ENCODE data around the gene NUBP2. TPM values are rescaled to one million over a fixed set of nuclear protein-coding genes. Genes with fewer than 3 reads are reported as not detected.

NUBP2 gene
- polyA plus RNA-seq, 1 of the 3 experiments (the other 2 are of a cell fraction), result 73.2 TPM

- Histone ChIP-seq H3K9me3 (no peaks in the 10 kb centered on the region), H3K4me1 (ENCODE audit: control insufficient read depth in 1 of 2, insufficient read depth in 2 of 2, low read depth in 1 of 2, low read length in 1 of 2) (no peaks in the 10 kb centered on the region; a peak in 1 of 4 replicates), H3K9me2 (no peaks in the 10 kb centered on the region), H2AFZ (ENCODE audit: low read depth) (no peak overlapping the region), H3K4me2 (no peak overlapping the region), H3K79me2 (ENCODE audit: insufficient read depth) (peaks cover 17% of the 10 kb centered on the region), H3K36me3 (replicated peaks in 1 of 2; ENCODE audit: control insufficient read depth in 1 of 2, insufficient read depth in 2 of 2, low read length in 1 of 2) (peaks cover 0 to 48% of the 10 kb centered on the region in 2 experiments), H3K27me3 (ENCODE audit: insufficient read depth) (no peaks in the 10 kb centered on the region), H3F3A (replicated peaks; ENCODE audit: insufficient read depth) (no peaks in the 10 kb centered on the region), H4K20me1 (ENCODE audit: insufficient read depth) (0 out of 2 replicates have a peak, but pooled peaks cover 3% of the 10 kb centered on the region), H3K9ac (no peak overlapping the region), H3K4me3 (ENCODE audit: low read depth in 2 of 2, low read length in 1 of 2) (no peak overlapping the region), H3K27ac (ENCODE audit: low read depth in 2 of 2, low read length in 1 of 2) (no peak overlapping the region)
- ChIA-PET CTCF (no interaction called here), POLR2A (no interaction called here)
- 86% methylated on average over 13 of the region's 15 CpGs for WGBS (ENCODE audit: low lambda C conversion rate)
- no peak for DNase-seq
- TF ChIP-seq RXRA (IDR thresholded peaks at IDR 0.05; ENCODE audit: borderline replicate concordance, low read depth) (no peak), CTCF (IDR thresholded peaks at IDR 0.05) (no peak), MEF2A (IDR thresholded peaks at IDR 0.05; ENCODE audit: borderline replicate concordance, low read depth) (no peak), ZBTB33 (IDR thresholded peaks at IDR 0.05; ENCODE audit: borderline replicate concordance, low read depth) (no peak)
These were observed 7.5 kb downstream of the NUBP2 start for GRCh38 chr16:1790261-1790610.

- DNase-seq, result no peak
- ChIA-PET POLR2A (interaction anchor here (2.1 kb wide), 1 partner anchor 8 kb away, joined by 8 read pairs; the partner anchor contains the start of genes NUBP2 and SPSB3), CTCF (no interaction called here)
- no peaks in the 10 kb centered on the region for H3K9me2 ChIP-seq
- H3K4me1 ChIP-seq (ENCODE audit: control insufficient read depth in 1 of 2, insufficient read depth in 2 of 2, low read depth in 1 of 2, low read length in 1 of 2), result no peaks in the 10 kb centered on the region; a peak in 1 of 4 replicates
- H2AFZ ChIP-seq (ENCODE audit: low read depth), result no peak overlapping the region
- no peak overlapping the region for H3K4me2 ChIP-seq
- H3F3A ChIP-seq (replicated peaks; ENCODE audit: insufficient read depth), result no peaks in the 10 kb centered on the region
- 0 out of 2 replicates have a peak, but pooled peaks cover 3% of the 10 kb centered on the region for H4K20me1 ChIP-seq (ENCODE audit: insufficient read depth)
- no peak overlapping the region for H3K4me3 ChIP-seq (ENCODE audit: low read depth in 2 of 2, low read length in 1 of 2)
- peaks cover 12% of the 10 kb centered on the region; the same call in 1 of the 2 replicates for H3K79me2 ChIP-seq (ENCODE audit: insufficient read depth)
- H3K27ac ChIP-seq (ENCODE audit: low read depth in 2 of 2, low read length in 1 of 2), result no peak overlapping the region
- H3K36me3 ChIP-seq (replicated peaks in 1 of 2; ENCODE audit: control insufficient read depth in 1 of 2, insufficient read depth in 2 of 2, low read length in 1 of 2), result peaks cover 0 to 47% of the 10 kb centered on the region in 2 experiments
- H3K9ac ChIP-seq, result no peak overlapping the region
- H3K9me3 ChIP-seq, result no peaks in the 10 kb centered on the region
- WGBS (ENCODE audit: low lambda C conversion rate), result 95% methylated on average over 19 of the region's 44 CpGs
- H3K27me3 ChIP-seq (ENCODE audit: insufficient read depth), result no peaks in the 10 kb centered on the region
- no peak for TF ChIP-seq POLR2AphosphoS5 (IDR thresholded peaks at IDR 0.05; ENCODE audit: low read depth, low read length)
- TF ChIP-seq RFX5 (IDR thresholded peaks at IDR 0.05; ENCODE audit: low read length), result no peak
- TF ChIP-seq ELF1 (IDR thresholded peaks at IDR 0.05), result no peak
- no peak for TF ChIP-seq CTCF (IDR thresholded peaks at IDR 0.05)
- no peak for TF ChIP-seq RXRA (IDR thresholded peaks at IDR 0.05; ENCODE audit: borderline replicate concordance, low read depth)
- TF ChIP-seq, protein P1, sequence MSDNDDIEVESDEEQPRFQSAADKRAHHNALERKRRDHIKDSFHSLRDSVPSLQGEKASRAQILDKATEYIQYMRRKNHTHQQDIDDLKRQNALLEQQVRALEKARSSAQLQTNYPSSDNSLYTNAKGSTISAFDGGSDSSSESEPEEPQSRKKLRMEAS (IDR thresholded peaks at IDR 0.05; ENCODE audit: low read depth), result no peak
- TF ChIP-seq USF2 (IDR thresholded peaks at IDR 0.05; ENCODE audit: borderline replicate concordance, low read depth, low read length), result no peak
- TF ChIP-seq SMC3 (IDR thresholded peaks at IDR 0.05; ENCODE audit: low read depth, low read length), result no peak
- TF ChIP-seq IRF3 (IDR thresholded peaks at IDR 0.05; ENCODE audit: low read depth, low read length), result no peak
- TF ChIP-seq MXI1 (IDR thresholded peaks at IDR 0.05; ENCODE audit: low read depth, low read length), result no peak
- TF ChIP-seq, protein P2, sequence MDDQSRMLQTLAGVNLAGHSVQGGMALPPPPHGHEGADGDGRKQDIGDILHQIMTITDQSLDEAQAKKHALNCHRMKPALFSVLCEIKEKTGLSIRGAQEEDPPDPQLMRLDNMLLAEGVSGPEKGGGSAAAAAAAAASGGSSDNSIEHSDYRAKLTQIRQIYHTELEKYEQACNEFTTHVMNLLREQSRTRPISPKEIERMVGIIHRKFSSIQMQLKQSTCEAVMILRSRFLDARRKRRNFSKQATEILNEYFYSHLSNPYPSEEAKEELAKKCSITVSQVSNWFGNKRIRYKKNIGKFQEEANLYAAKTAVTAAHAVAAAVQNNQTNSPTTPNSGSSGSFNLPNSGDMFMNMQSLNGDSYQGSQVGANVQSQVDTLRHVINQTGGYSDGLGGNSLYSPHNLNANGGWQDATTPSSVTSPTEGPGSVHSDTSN (IDR thresholded peaks at IDR 0.05), result no peak
- TF ChIP-seq YY1 (IDR thresholded peaks at IDR 0.05; ENCODE audit: low read depth), result no peak
- TF ChIP-seq NRF1 (IDR thresholded peaks at IDR 0.05; ENCODE audit: low read depth, low read length), result no peak
- no peak for TF ChIP-seq EZH2phosphoT487 (IDR thresholded peaks at IDR 0.05; ENCODE audit: borderline replicate concordance, low read depth)
These were observed 8.0 kb downstream of the NUBP2 start for GRCh38 chr16:1790611-1791255.

Measured in SK-N-SH (cell line).